ENCODE data around the gene ZDHHC14. TPM values are rescaled to one million over a fixed set of nuclear protein-coding genes. Genes with fewer than 3 reads are reported as not detected.

ZDHHC14 gene
- total RNA-seq, 1 donor = 7.9 TPM

GRCh38 chr6:157649311-157650260, 268.6 kb downstream of the ZDHHC14 start:
- no peak for DNase-seq (ENCODE audit: low read depth)
- H3K4me3 ChIP-seq (ENCODE audit: low read depth, low read length) = no peak overlapping the region
- TF ChIP-seq CTCF (IDR thresholded peaks at IDR 0.05; ENCODE audit: insufficient read depth, low read length) = no peak

- peak; percentile 14 for DNase-seq (ENCODE audit: low read depth)
- no peak for TF ChIP-seq CTCF (IDR thresholded peaks at IDR 0.05; ENCODE audit: insufficient read depth, low read length)
- no peak overlapping the region for H3K4me3 ChIP-seq (ENCODE audit: low read depth, low read length)
These were observed 269.3 kb downstream of the ZDHHC14 start for GRCh38 chr6:157650261-157650640.

- no peak for DNase-seq (ENCODE audit: low read depth)
- H3K4me3 ChIP-seq (ENCODE audit: low read depth, low read length) = no peak overlapping the region
- TF ChIP-seq CTCF (IDR thresholded peaks at IDR 0.05; ENCODE audit: insufficient read depth, low read length) = no peak
These were observed 269.8 kb downstream of the ZDHHC14 start for GRCh38 chr6:157650801-157651200.

GRCh38 chr6:157651731-157652490, 270.9 kb downstream of the ZDHHC14 start:
- no peak overlapping the region for H3K4me3 ChIP-seq (ENCODE audit: low read depth, low read length)
- no peak for DNase-seq (ENCODE audit: low read depth)
- no peak for TF ChIP-seq CTCF (IDR thresholded peaks at IDR 0.05; ENCODE audit: insufficient read depth, low read length)

- no peak for TF ChIP-seq CTCF (IDR thresholded peaks at IDR 0.05; ENCODE audit: insufficient read depth, low read length)
- DNase-seq (ENCODE audit: low read depth) = no peak
These were observed 271.8 kb downstream of the ZDHHC14 start for GRCh38 chr6:157652601-157653363.

GRCh38 chr6:157653521-157653920, 272.5 kb downstream of the ZDHHC14 start:
- no peak for DNase-seq (ENCODE audit: low read depth)
- no peak for TF ChIP-seq CTCF (IDR thresholded peaks at IDR 0.05; ENCODE audit: insufficient read depth, low read length)
- no peak overlapping the region for H3K4me3 ChIP-seq (ENCODE audit: low read depth, low read length)

More at GRCh38 chr6:157652601-157653363, 271.8 kb downstream of the ZDHHC14 start:
- no peak overlapping the region for H3K4me3 ChIP-seq (ENCODE audit: low read depth, low read length)
